ENCODE results near the gene DUOXA1.

DUOXA1 gene, protein sequence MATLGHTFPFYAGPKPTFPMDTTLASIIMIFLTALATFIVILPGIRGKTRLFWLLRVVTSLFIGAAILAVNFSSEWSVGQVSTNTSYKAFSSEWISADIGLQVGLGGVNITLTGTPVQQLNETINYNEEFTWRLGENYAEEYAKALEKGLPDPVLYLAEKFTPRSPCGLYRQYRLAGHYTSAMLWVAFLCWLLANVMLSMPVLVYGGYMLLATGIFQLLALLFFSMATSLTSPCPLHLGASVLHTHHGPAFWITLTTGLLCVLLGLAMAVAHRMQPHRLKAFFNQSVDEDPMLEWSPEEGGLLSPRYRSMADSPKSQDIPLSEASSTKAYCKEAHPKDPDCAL

DNA sequence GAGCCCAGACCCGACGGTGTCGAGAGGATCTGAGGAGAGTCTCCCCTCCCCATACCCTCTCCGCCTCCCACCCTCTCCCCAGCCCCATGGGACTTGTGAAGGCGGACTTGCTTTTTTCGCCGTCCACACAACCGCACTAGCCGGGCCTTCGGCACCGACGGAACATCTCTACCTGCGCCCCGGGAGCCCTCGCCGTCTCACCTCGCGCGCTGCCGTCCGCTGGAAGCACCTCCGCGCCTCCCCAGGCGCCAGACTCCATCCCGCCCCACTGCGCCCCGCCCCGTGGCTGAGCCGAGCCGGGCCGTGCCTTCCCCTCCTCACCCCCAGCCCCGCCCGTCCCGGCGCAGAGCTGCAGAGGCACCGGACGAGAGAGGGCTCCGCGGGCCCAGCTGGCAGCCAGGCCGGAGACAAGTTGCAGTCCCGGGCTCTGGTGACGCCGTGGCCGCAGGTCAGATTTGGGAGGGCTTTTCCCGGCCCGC lies at the start of gene DUOXA1, which contains the start of gene DUOX1:
Gene DUOXA1 (minus strand): TSS at position 229 of the 479 bp plus-strand sequence. CDS start 6,865 bp downstream, outside the sequence.
Gene DUOX1 (plus strand): TSS at position 344 of the 479 bp plus-strand sequence. CDS start 1,973 bp downstream, outside the sequence.
- DNase-seq (ENCODE audit: low read depth in 4 of 4, low spot score in 1 of 4) = no peak

DNA sequence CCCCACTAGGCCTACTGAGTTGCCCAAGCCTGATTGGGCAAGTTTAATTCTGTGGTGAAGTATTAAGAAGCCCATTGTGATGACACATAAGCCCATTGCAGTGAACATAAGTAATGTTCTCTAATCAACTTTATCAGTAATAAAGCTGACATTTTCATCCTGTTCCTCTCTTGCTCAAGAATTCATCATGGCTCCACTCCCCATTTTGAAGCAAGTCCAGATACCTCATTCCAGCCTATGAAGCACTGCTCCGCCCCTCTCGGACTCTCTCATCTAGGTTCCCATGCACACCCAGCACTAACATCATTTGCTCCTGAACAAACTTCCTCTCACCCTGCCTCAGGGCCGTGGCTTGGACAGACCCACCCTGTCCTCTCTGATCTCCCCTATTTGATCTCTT lies 47.6 kb upstream of the DUOXA1 start:
- no peak for DNase-seq (ENCODE audit: low read depth in 4 of 4, low spot score in 1 of 4)

DNA sequence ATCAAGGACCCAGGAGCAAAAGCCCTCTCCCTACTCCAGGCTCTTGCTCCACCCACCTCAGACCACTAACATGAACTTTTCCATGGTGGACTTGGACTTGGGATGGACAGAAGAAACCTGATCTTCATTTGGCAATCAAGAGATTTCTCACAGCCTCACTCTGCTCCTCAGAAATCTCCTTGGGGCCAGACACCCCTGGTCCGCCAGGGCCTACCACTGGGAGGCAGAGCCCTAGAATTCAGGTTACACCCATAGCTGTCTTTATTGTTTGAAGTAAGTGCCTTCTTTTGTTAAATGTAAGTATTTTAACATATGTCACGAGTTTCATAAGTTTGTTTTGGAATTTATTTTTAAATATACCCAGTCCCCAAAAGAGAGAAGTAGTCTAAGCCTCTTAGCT lies 44.9 kb upstream of the DUOXA1 start:
- no peak for DNase-seq (ENCODE audit: low read depth in 4 of 4, low spot score in 1 of 4)

DNA sequence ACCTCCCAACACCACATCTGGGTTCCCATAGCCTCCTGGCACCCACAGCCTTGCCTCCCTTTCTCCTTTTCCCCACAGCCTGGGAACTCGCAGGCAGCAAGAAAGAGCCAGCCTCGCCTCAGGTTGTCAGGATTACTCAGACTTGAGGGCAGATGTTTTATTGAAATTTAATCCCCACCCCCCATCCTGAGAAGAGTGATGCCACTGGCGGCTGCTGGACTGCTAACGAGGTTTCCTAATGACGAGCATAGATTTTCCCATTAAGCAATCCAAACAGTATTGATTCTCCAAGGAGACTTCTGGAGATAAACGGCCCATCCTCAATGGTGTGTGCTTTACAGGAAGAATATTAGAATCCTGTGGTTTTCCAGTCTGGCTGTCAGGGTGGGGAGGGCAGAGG lies 44.4 kb upstream of the DUOXA1 start:
- no peak for DNase-seq (ENCODE audit: low read depth in 4 of 4, low spot score in 1 of 4)

DNA sequence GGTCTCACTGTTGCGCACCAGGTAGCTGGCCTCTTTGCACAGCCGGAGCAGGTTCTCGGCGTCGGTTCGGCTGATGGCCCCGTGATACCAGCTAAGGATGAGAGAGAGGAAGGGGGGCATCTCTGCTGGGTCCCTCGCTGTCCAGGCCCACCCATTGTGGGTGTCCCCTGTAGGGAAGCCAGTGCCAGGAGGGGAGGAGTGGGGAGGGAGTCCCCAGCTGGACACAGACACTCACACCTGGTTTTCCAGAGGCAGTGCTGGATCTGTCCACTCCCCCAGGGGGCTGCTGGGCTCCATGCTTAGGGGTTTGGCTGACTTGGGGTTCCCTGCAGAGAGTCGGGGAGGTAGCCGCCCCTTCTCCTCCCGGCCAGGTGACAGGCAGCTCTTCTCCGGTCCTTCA lies 42.2 kb upstream of the DUOXA1 start:
- no peak for DNase-seq (ENCODE audit: low read depth in 4 of 4, low spot score in 1 of 4)

DNA sequence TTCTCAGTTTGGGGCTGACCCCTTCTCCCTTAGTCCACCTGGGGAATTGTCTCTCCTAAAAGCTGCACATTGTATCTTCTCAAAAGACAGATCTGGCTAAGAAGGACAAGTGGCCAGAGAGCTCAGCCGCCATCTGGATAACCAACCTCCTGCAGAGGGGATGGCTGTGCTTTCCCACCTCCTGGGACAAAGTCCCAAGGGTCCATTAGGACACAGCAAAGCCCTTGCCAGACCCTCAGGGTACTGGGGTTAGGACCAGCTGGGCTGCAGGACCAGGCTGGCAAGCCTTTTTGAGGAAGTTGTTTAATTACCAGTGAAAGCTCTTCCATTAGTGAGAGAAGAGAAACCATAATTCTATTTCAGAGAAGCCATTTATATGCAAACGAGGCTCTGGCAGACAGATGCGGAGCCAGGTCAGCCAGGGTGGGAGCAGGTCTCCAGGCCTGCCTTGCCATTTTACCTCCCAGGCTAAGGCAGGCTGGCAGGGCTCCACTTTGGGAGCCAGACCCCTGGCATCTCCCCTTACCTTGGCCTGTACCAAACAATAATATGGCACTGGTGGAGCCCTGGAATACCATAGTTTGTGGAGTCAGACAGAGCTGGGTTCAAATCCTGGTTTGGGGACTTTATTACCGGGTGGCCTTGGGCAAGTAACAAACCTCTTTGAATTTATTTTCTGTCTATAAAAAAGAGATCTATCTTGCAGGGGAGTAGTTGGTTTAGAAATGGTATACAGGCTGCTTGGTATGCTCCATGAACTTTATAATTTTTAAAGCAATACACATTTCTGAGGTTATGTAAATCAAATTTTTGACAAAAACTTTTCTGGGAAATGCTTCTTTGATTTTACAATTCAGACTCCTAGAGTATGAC lies 40.2 kb upstream of the DUOXA1 start:
- DNase-seq (ENCODE audit: low read depth in 4 of 4, low spot score in 1 of 4) = no peak

DNA sequence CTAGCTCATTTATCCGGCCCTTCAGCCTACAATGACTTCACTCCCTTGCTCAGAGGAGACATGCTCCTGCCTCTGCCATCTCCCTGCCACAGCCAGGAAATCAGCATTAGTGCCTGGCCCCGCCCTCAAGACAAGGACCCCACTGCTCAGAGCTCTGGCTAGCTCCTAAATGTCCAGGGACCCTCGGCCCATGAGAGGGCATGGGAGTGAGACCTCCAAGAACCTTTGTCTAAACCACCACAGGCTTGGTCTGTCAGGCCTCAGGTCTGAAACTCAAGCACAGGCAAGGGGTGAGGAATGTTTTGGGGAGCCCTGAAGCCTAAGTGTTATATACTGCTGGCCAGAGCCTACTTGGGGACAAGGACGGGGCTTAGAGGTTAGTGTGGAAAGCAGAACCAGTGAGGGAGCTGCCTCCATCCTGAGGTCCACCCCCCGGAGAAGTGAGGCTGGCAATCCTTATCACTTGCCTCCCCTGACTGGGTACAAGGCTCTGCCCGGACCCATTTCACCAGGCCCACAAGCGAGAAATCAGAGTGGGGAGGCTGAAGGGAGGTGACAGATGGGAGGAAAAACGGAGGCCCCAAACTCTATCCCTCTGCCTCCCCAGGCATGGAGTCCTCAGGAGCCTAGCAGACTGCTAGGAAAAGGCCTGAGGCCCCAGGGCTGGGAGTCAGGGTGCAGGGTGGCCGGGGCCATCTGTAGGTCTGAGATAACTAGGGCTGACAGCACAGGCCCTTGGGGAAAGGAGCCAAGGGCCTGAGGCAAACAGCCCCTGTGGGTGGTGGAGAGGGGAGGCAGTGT lies 39.3 kb upstream of the DUOXA1 start:
- DNase-seq (ENCODE audit: low read depth in 4 of 4, low spot score in 1 of 4) = no peak

DNA sequence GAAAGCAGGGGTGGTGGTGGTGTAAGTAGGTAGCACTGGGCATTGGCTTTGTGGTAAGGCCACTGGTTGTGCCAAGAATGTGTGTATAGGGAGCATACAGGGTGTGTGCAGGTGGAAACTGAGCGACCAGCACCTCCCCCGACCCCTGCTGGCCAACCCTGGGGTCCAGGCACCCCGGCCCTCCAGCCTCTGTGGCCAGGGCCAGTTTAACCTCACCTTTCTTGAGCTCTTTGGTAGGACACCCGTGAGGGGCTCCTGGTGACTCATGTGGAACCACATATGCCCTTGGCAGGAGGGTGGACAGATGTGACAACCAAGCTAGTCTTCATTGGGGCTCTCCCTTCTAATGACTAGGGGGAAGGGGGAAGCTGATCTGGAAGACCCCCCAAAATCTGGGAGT lies 38.6 kb upstream of the DUOXA1 start:
- no peak for DNase-seq (ENCODE audit: low read depth in 4 of 4, low spot score in 1 of 4)

DNA sequence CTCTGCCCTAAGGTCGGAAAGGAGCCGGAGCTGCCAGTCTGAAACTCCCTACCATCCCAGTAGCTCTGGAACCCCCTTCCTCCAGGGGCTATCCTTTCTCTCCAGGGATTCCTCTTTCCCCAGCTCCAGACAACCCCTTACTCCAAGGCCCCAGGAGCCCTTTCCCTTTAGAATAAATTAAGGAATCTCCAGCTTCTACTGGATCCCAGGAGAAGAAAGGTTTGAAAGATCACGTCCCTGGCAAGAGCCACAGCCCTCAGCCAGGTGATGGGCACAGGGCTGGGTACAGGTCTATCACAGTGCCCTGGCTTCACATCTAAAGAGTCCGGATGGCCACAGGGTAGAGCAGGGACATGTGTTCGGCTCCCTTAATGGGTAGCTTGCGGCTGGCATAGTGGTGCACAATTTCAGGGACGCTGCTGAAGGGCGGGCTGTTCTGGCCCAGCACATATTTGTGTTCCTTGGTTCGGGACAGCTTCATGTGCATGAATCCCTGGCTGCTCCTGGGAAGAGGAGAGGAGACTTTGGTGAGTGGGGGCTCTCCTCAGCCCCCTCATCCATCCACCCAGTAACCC lies 38.0 kb upstream of the DUOXA1 start:
- DNase-seq (ENCODE audit: low read depth in 4 of 4, low spot score in 1 of 4) = no peak

DNA sequence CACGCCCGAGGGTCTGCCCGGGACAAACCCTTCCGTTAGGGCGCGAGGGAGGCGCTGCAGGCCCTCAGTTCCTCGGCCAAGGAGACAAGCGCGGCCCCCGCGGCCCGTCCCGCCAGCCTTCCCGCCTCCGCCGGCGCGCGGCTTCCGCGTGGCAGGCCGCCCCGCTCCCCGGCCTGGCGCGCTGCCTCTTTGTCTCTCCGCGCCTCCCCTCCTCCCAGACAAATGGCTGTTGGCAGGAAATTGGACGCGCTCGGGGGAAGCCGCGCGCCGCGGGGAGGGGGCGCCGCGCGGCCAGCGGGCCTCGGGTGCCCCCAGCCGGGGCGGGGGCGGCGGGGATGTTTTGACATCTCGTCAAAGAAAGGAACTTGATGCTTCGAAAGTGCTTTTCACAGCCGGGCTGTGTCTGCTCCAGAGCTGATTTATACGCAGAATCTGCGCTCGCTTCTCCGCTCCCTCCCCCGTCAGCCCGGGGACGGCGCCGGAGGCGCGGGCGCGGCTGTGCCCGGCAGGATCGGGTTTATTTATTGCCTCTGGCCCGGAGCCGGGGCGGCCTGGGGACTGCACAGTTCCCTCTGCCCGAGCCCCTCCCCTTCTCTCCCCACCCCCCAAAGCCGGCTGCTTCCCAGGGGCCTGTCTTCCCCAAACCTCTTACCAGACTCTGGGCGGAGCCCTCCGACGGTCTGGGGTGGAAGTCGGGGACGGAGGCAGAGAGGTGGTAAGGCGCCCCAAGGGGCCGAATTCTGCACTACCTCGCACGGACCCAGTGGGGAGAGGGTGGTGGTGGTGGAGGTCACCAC lies 37.4 kb upstream of the DUOXA1 start:
- DNase-seq (ENCODE audit: low read depth in 4 of 4, low spot score in 1 of 4) = peak; percentile 53 to 80 (median 62)

DNA sequence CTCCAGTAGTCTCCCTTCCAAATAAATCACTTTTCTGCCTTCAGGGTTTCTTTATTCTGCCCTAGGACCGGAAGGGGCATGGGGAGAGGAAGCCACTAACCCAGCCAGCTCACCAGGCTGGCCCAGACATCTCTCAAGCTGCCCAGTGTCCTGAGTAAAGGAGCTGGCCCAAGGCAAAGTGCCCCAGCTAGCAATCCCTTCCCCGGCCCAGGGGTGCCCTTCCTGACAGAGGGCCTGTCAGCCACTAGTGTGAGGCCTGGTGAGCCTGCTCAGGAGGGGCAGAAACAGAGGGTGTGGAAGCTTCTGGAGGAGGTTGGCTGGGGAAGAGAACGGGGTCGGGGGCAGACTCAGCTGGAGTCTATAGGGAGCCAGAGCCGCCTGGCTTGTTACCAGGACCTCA lies 35.9 kb upstream of the DUOXA1 start:
- DNase-seq (ENCODE audit: low read depth in 4 of 4, low spot score in 1 of 4) = no peak

DNA sequence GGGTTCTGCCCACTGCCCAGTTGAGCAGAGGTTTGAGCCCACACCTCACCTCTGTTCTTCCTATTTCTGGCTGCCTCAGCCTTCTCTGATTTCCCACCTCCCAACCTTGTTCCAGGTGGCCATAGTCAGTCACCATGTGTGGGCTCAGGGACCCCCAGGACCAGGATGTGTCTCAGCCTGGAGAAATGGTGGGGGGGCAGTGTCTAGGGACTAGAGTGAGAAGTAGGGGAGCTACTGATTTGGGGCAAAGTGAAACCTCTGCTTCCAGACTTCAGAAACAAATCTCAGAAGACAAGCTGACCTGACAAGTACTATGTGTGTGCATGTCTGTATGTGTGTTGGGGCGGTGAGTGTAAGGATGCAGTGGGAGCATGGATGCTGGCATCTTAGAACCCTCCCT lies 35.2 kb upstream of the DUOXA1 start:
- DNase-seq (ENCODE audit: low read depth in 4 of 4, low spot score in 1 of 4) = no peak

DNA sequence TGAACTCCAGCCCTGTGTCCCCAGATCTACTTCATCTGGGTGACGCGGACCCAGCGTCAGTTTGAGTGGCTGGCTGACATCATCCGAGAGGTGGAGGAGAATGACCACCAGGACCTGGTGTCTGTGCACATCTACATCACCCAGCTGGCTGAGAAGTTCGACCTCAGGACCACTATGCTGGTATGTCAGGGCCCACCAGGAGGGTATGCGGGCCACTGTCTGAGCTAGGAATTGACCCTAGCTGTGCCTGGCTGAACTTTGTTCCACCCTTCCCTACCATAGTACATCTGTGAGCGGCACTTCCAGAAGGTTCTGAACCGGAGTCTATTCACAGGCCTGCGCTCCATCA lies 33.8 kb upstream of the DUOXA1 start:
- no peak for DNase-seq (ENCODE audit: low read depth in 4 of 4, low spot score in 1 of 4)

DNA sequence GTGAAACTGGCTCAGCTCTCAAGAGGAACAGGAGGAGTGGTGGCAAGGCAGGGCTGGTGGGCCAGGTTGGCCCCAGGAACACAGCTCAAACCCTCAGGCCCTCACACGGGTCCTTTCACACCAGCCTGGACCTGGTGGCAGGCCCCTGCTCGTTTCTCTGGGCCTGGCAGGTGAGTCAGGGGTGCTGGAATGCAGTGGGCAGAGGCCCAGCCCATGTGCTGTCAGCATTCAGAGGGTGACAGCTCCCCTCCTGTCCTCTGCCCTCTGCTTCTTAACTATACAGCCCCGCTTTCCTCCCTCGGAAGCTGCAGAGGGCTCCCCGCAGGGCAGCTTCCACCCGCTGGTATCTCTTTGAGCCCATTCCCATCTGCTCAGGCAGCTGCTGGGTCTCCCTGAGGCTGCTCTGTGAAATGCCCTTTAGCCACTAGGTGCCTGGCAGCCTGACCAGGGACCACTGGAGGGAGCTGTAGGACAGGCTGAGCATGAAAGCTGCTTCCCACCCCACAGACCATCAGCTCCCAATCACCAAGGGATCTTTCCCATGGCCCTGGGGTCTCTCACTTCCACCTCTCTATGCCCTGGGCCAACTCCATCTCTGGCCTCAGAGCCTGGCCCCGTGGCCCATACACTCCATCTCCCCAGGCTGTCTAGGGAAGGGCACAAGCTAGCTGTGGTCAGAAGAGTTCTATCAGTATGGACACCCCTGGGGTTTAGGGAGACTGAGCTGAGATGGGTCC lies 33.3 kb upstream of the DUOXA1 start:
- DNase-seq (ENCODE audit: low read depth in 4 of 4, low spot score in 1 of 4) = peak in 2 of 4 experiments; percentile 36 to 44

DNA sequence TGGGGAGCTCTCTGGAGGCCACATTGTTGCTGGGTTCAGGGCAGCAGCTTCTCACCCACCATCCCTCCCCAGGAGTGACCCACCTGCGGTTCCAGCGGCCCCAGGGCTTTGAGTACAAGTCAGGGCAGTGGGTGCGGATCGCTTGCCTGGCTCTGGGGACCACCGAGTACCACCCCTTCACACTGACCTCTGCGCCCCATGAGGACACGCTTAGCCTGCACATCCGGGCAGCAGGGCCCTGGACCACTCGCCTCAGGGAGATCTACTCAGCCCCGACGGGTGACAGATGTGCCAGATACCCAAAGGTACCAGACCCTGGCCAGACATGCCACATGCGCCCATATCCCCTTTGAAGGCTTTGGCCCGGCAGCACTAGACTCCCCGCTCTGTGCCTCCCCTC lies 32.0 kb upstream of the DUOXA1 start:
- no peak for DNase-seq (ENCODE audit: low read depth in 4 of 4, low spot score in 1 of 4)

DNA sequence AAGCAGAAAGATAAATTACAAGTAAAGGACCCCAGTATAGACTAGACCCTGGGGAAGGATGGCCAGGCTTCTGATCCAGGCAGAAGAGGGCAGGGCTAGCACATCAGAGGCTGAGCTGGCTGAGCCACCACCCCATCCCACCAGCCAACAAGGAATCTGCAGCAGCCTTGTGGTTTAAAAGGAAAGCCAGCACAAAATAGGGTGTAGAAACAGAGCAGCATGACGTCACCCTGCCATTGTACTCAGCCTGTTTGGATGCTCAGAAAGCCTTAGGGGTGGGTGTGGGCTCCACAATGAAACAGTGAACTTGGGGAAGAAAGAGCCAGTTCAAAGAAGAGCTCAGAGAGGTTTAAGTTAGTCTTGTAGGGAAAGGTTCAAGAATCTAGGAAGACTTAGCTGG lies 28.3 kb upstream of the DUOXA1 start:
- no peak for DNase-seq (ENCODE audit: low read depth in 4 of 4, low spot score in 1 of 4)

DNA sequence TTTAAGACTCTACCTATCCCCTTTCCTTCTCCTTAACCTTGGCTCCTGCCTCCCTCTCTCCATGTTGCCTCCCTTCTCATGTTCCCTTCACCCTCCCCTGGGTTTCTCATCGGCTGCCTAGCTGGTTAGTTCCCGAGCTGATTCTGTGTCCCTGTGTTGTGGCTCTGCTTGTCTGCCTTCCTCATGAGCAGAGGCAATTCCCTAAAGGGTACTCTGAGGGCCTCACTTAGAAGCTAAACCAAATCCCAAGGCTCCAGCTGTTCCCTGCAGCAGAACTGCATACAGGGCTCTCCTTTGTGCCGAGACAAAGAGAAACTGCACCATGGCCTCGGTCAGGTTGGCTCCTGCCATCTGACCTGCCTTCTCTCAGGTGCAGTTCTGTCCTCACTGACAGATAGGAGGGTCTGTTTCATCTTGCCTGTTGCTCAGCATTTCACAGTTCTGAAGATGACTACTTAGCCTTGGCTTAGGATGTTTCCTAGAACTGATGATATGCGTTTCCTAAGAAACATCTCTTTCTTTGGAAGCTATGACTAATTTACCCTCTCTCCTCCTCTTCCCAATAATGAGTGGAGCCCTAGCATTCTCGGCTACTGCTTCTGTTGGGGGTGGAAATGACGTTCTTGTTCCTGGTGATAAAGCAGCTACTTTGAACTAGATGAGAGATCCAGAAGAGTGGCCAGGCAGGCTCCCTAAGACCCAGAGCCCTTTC lies 27.2 kb upstream of the DUOXA1 start:
- DNase-seq (ENCODE audit: low read depth in 4 of 4, low spot score in 1 of 4) = no peak

DNA sequence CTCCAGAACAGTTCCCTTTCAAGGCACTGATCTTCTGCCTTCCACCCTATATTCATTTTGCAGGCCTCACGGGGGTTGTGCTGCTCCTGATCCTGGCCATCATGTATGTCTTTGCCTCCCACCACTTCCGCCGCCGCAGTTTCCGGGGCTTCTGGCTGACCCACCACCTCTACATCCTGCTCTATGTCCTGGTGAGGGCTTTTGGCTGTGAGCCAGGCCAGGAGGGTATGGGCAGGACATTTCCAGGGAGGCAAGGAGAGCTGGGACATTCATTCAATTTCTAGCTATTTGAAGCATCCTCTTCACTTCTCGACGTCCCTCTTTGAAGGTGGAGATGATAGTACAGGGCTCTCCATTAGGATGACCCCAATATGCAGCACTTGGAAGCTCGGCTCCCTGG lies 26.1 kb upstream of the DUOXA1 start:
- no peak for DNase-seq (ENCODE audit: low read depth in 4 of 4, low spot score in 1 of 4)
